A172 (cell line): ENCODE results near the gene ITFG2. TPM values are rescaled to one million over a fixed set of nuclear protein-coding genes. Genes with fewer than 3 reads are reported as not detected.

Experiments used
- DNase-seq: peaks from one replicate; pipeline ENCODE4 v3.0.0-alpha.2; 2015; ENCODE audit warnings: low spot score
- total RNA-seq: library from RNA; depleted of rRNA; stranded (reverse); fragments of >200 nt; shearing (Covaris generic); gene quantifications from 2 replicates; pipeline ENCODE4 v1.2.3, GENCODE V29; 2014

Gene ITFG2
- total RNA-seq, 1 experiment from 2014 or later = 7.2 TPM

GRCh38 chr12:2795291-2796186 is 16.9 kb upstream of the ITFG2 start:
- peak; percentile 12 for DNase-seq

GRCh38 chr12:2796187-2796666 is 16.2 kb upstream of the ITFG2 start:
- DNase-seq = no peak

- no peak for DNase-seq
Observed at GRCh38 chr12:2797721-2798418, 14.6 kb upstream of the ITFG2 start.

GRCh38 chr12:2800046-2800570 is 12.4 kb upstream of the ITFG2 start:
- DNase-seq = no peak

GRCh38 chr12:2801044-2801783 is 11.3 kb upstream of the ITFG2 start:
- DNase-seq = no peak

GRCh38 chr12:2803635-2804392 is 8.7 kb upstream of the ITFG2 start:
- DNase-seq = no peak

GRCh38 chr12:2804393-2805142 is 7.9 kb upstream of the ITFG2 start:
- DNase-seq = peak; percentile 17

- DNase-seq = no peak
Observed at GRCh38 chr12:2805143-2805520, 7.3 kb upstream of the ITFG2 start.

- DNase-seq = no peak
Observed at GRCh38 chr12:2806700-2807099, 5.8 kb upstream of the ITFG2 start.

GRCh38 chr12:2811801-2812200 is 667 bp upstream of the ITFG2 start:
- DNase-seq = no peak

- DNase-seq = peak; percentile 32
Observed at GRCh38 chr12:2813214-2814185, 1.0 kb downstream of the ITFG2 start.

- DNase-seq = no peak
Observed at GRCh38 chr12:2819810-2820209, 7.3 kb downstream of the ITFG2 start.

- DNase-seq = no peak
Observed at GRCh38 chr12:2820432-2820831, 8.0 kb downstream of the ITFG2 start.

GRCh38 chr12:2823483-2823882 is 11.0 kb downstream of the ITFG2 start:
- DNase-seq = no peak

- no peak for DNase-seq
Observed at GRCh38 chr12:2824541-2824940, 12.1 kb downstream of the ITFG2 start.

- DNase-seq = no peak
Observed at GRCh38 chr12:2825132-2825531, 12.7 kb downstream of the ITFG2 start.

GRCh38 chr12:2826036-2826435 is 13.6 kb downstream of the ITFG2 start:
- no peak for DNase-seq

- DNase-seq = no peak
Observed at GRCh38 chr12:2826721-2827515, 14.4 kb downstream of the ITFG2 start.
